ENCODE measurements around the gene NLN.
A peak's percentile ranks its signal among the peaks of the same experiment; 100 is the strongest.
"Not testable (repeated sequence)": the region's sequence is repeated elsewhere in the genome, so short reads cannot be mapped to it uniquely, and the experiment has no call there.

NLN gene

GRCh38 chr5:65750938-65751337 is 28.9 kb downstream of the NLN start:
- no peaks in the 10 kb centered on the region for H3K9me3 Mint-ChIP-seq
- ATAC-seq (no peak), DNase-seq (ENCODE audit: low spot score in 2 of 2) (no peak)
- no peaks in the 10 kb centered on the region for H3K36me3 Mint-ChIP-seq
- no peak overlapping the region for H3K27ac Mint-ChIP-seq
- no peaks in the 10 kb centered on the region for H3K4me1 Mint-ChIP-seq
- H3K4me3 Mint-ChIP-seq, result no peak overlapping the region

GRCh38 chr5:65753189-65753588 is 31.2 kb downstream of the NLN start:
- DNase-seq (ENCODE audit: low spot score in 2 of 2), result no peak
- Mint-ChIP-seq H3K4me1 (no peaks in the 10 kb centered on the region), H3K36me3 (no peaks in the 10 kb centered on the region), H3K27ac (no peak overlapping the region), H3K9me3 (no peaks in the 10 kb centered on the region), H3K4me3 (no peak overlapping the region)
- no peak for ATAC-seq

GRCh38 chr5:65758546-65759144 is 36.6 kb downstream of the NLN start:
- no peak for ATAC-seq
- H3K9me3 Mint-ChIP-seq, result no peaks in the 10 kb centered on the region
- no peak overlapping the region for H3K4me3 Mint-ChIP-seq
- H3K4me1 Mint-ChIP-seq, result no peaks in the 10 kb centered on the region
- H3K36me3 Mint-ChIP-seq, result no peaks in the 10 kb centered on the region
- DNase-seq (ENCODE audit: low spot score in 2 of 2), result no peak
- no peak overlapping the region for H3K27ac Mint-ChIP-seq

- Mint-ChIP-seq H3K4me1 (no peaks in the 10 kb centered on the region), H3K36me3 (no peaks in the 10 kb centered on the region), H3K4me3 (no peak overlapping the region), H3K27ac (no peak overlapping the region), H3K9me3 (no peaks in the 10 kb centered on the region)
- DNase-seq (ENCODE audit: low spot score in 2 of 2) (no peak), ATAC-seq (peak; percentile 74)
These were observed 38.7 kb downstream of the NLN start for GRCh38 chr5:65760504-65761275.

GRCh38 chr5:65762234-65762633 is 40.2 kb downstream of the NLN start:
- H3K4me1 Mint-ChIP-seq, result no peaks in the 10 kb centered on the region
- no peaks in the 10 kb centered on the region for H3K9me3 Mint-ChIP-seq
- H3K4me3 Mint-ChIP-seq, result no peak overlapping the region
- ATAC-seq, result no peak
- peaks cover 6% of the 10 kb centered on the region for H3K36me3 Mint-ChIP-seq
- DNase-seq (ENCODE audit: low spot score in 2 of 2), result no peak
- H3K27ac Mint-ChIP-seq, result no peak overlapping the region

DNA sequence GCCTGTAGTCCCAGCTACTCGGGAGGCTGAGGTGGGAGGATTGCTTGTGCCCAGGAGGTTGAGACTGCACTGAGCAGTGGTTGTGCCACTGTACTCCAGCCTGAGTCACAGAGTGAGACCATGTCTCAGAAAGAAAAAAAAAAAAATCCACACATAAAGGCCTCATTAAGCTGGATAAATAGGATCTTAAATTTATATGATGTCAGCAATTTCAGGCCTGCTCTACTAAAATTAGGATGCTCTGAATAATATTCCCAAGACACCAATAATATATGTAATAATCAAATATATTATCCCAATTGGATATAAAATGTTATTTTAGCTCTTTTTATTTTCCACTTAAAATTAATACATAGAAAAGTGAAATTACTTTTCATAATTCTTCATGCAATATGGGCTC is 43.6 kb downstream of the NLN start:
- no peak for ATAC-seq
- no peak for DNase-seq (ENCODE audit: low spot score in 2 of 2)
- Mint-ChIP-seq H3K36me3 (peaks cover 6% of the 10 kb centered on the region), H3K9me3 (no peaks in the 10 kb centered on the region), H3K27ac (no peak overlapping the region), H3K4me3 (no peak overlapping the region), H3K4me1 (no peaks in the 10 kb centered on the region)

GRCh38 chr5:65766175-65766574 is 44.2 kb downstream of the NLN start:
- DNase-seq (ENCODE audit: low spot score in 2 of 2), result no peak
- no peak overlapping the region for H3K27ac Mint-ChIP-seq
- ATAC-seq, result no peak
- H3K4me3 Mint-ChIP-seq, result no peak overlapping the region
- H3K36me3 Mint-ChIP-seq, result peaks cover 6% of the 10 kb centered on the region
- H3K9me3 Mint-ChIP-seq, result no peaks in the 10 kb centered on the region
- no peaks in the 10 kb centered on the region for H3K4me1 Mint-ChIP-seq

DNA sequence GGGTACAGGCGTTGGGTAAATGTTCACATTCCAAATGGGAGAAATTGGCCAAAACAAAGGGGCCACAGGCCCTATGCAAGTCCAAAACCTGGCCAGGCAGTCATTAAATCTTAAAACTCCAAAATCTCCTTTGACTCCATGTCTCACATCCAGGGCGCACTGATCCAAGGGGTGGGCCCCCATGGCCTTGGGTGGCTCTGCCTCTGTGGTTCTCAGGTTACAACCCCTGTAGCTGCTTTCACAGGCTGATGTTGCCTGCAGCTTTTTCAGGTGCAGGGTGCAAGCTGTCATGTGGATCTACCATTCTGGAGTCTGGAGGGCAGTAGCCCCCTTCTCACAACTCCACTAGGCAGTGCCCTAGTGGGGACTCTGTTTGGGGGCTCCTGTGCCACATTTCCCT is 44.8 kb downstream of the NLN start:
- no peak for ATAC-seq
- Mint-ChIP-seq H3K27ac (no peak overlapping the region), H3K36me3 (peaks cover 6% of the 10 kb centered on the region), H3K4me1 (no peaks in the 10 kb centered on the region), H3K9me3 (no peaks in the 10 kb centered on the region), H3K4me3 (no peak overlapping the region)
- DNase-seq (ENCODE audit: low spot score in 2 of 2), result no peak

DNA sequence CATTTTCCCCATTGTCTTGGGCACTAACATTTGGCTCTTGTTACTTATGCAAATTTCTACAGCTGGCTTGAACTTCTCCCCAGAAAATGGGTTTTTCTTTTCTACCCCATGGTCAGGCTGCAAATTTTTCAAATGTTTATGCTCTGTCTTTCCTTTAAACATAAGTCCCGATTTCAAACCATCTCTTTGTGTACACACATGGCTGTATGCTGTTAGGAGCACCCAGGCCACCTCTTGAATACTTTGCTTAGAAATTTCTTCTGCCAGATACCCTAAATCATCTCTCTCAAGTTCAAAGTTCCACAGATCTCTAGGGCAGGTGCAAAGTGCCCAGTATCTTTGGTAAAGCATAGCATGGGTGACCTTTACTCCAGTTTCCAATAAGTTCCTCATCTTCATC is 45.6 kb downstream of the NLN start:
- no peak for DNase-seq (ENCODE audit: low spot score in 2 of 2)
- H3K4me3 Mint-ChIP-seq, result no peak overlapping the region
- H3K27ac Mint-ChIP-seq, result no peak overlapping the region
- no peaks in the 10 kb centered on the region for H3K4me1 Mint-ChIP-seq
- no peaks in the 10 kb centered on the region for H3K9me3 Mint-ChIP-seq
- H3K36me3 Mint-ChIP-seq, result peaks cover 6% of the 10 kb centered on the region
- ATAC-seq, result no peak

- H3K4me3 Mint-ChIP-seq, result no peak overlapping the region
- no peaks in the 10 kb centered on the region for H3K4me1 Mint-ChIP-seq
- no peaks in the 10 kb centered on the region for H3K9me3 Mint-ChIP-seq
- no peak for ATAC-seq
- no peak overlapping the region for H3K27ac Mint-ChIP-seq
- H3K36me3 Mint-ChIP-seq, result peaks cover 6% of the 10 kb centered on the region
- DNase-seq (ENCODE audit: low spot score in 2 of 2), result no peak
These were observed 46.8 kb downstream of the NLN start for GRCh38 chr5:65768723-65769346.

DNA sequence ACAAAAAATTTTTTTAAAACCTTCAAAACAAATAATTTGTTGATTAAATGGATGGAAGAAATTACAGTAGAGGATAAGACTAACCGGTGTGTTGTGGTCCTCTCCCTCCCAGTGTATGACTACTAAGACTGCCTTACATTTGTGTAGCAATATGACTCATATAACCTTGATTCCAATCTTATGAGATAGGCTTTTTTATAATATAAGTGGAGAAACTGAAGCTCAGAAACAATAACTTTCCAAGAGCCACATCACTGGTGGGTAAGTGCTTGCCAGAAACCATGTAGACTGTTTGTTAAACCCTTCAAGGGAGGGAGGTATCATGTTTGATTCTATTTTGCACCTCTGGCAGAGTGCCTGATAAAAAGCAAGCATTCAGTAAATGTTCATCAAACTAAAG is 47.5 kb downstream of the NLN start:
- no peak overlapping the region for H3K27ac Mint-ChIP-seq
- peaks cover 6% of the 10 kb centered on the region for H3K36me3 Mint-ChIP-seq
- peak; percentile 72 for ATAC-seq
- no peak for DNase-seq (ENCODE audit: low spot score in 2 of 2)
- no peaks in the 10 kb centered on the region for H3K9me3 Mint-ChIP-seq
- no peak overlapping the region for H3K4me3 Mint-ChIP-seq
- no peaks in the 10 kb centered on the region for H3K4me1 Mint-ChIP-seq

- Mint-ChIP-seq H3K4me3 (no peak overlapping the region), H3K9me3 (no peaks in the 10 kb centered on the region), H3K36me3 (peaks cover 5% of the 10 kb centered on the region), H3K27ac (no peak overlapping the region), H3K4me1 (no peaks in the 10 kb centered on the region)
- ATAC-seq (no peak), DNase-seq (ENCODE audit: low spot score in 2 of 2) (no peak)
These were observed 49.3 kb downstream of the NLN start for GRCh38 chr5:65771266-65771665.

DNA sequence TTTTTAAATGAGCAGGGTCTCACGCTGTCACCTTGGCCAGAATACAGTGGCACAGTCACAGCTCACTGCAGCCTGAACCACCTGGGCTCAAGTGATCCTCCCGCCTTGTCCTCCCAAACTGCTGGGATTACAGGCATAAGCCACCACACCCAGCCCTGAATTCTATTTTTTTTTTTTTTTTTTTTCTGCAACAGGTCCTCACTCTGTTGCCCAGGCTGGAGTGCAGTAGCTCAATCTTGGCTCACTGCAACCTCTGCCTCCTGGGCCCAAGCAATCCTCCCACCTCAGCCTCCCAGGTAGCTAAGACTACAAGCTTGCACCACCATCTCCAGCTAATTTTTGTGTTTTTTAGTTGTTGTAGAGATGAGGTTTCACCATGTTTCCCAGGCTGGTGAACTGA is 51.0 kb downstream of the NLN start:
- not testable (repeated sequence) for H3K4me3 Mint-ChIP-seq; H3K9me3 Mint-ChIP-seq; H3K4me1 Mint-ChIP-seq; H3K27ac Mint-ChIP-seq; DNase-seq (ENCODE audit: low spot score in 2 of 2); H3K36me3 Mint-ChIP-seq; ATAC-seq

- DNase-seq (ENCODE audit: low spot score in 2 of 2) (no peak), ATAC-seq (peak; percentile 85)
- no peak overlapping the region for H3K27ac Mint-ChIP-seq
- no peaks in the 10 kb centered on the region for H3K36me3 Mint-ChIP-seq
- H3K4me3 Mint-ChIP-seq, result no peak overlapping the region
- H3K4me1 Mint-ChIP-seq, result peaks cover under 1% of the 10 kb centered on the region
- H3K9me3 Mint-ChIP-seq, result no peaks in the 10 kb centered on the region
These were observed 52.3 kb downstream of the NLN start for GRCh38 chr5:65774346-65774745.

DNA sequence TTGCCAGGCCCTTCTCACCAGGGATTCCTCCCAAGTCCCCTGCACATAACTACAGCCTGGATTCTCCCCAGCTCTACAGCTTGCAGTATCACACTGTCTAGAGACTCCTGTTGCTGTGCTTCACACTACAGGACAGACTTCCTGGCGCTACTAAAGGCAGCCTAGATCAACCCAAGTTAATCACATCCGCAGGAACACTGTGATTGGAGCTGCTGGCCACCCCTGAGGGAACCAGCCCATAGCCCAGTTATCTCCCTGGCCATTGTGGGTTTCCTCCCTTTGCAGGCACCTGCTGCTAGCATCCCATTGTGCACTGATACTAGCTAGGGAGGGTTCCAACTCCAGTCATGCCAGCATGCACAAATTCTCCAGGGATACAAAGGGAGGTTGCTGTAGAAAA is 53.5 kb downstream of the NLN start:
- ATAC-seq, result no peak
- no peaks in the 10 kb centered on the region for H3K9me3 Mint-ChIP-seq
- peaks cover 4% of the 10 kb centered on the region for H3K36me3 Mint-ChIP-seq
- no peak overlapping the region for H3K27ac Mint-ChIP-seq
- H3K4me3 Mint-ChIP-seq, result no peak overlapping the region
- no peak for DNase-seq (ENCODE audit: low spot score in 2 of 2)
- H3K4me1 Mint-ChIP-seq, result peaks cover 6% of the 10 kb centered on the region

All from stimulated activated effector memory CD8-positive, alpha-beta T cell treated with anti-CD3 and anti-CD28 coated beads, Interleukin-12 subunit alpha, Interleukin-12 subunit beta, amount 100 ng/mL, for 72 hours (primary cell).